Measurements from ENCODE around the gene SLC2A13.

SLC2A13 gene

DNA sequence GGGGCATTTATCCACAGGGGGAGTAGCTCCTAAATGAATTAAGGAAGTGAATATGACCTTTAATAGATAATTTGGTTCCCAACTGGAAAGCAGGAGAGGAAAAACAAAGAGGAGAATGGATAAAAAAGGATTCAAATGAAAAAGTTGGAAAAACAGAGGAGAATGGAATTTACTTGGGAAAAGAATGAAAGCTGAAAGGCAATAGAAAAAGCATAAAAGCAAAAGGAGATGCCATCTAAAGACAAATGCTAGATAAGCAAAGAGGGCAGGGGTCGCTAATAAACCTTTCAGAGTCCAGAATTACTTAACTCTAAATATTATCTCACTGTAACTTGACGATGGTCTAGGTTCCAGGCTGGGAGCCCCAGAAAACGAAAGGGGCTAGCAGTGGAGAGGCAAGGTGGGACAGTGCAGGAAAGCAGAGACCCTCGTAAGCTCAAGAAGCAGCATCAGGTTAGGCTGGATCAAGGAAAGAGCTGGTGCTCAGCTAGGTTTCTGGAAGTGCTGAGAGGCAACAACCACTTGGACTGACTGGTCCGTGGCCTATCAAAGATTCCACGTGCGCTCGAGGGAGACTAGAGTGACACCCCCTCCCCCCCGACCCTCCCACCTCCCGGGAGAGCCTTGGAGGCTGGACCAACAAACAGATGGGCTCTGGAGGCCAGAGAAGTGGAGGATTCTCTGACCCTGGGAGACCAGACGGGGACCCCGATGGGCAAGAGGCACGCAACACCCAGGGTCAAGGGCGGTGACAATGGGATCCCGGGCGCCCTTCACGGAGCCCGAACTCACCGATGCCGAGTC is 1.2 kb downstream of the SLC2A13 start:
- H3K27ac ChIP-seq, result no peak overlapping the region
- TF ChIP-seq, protein P1, sequence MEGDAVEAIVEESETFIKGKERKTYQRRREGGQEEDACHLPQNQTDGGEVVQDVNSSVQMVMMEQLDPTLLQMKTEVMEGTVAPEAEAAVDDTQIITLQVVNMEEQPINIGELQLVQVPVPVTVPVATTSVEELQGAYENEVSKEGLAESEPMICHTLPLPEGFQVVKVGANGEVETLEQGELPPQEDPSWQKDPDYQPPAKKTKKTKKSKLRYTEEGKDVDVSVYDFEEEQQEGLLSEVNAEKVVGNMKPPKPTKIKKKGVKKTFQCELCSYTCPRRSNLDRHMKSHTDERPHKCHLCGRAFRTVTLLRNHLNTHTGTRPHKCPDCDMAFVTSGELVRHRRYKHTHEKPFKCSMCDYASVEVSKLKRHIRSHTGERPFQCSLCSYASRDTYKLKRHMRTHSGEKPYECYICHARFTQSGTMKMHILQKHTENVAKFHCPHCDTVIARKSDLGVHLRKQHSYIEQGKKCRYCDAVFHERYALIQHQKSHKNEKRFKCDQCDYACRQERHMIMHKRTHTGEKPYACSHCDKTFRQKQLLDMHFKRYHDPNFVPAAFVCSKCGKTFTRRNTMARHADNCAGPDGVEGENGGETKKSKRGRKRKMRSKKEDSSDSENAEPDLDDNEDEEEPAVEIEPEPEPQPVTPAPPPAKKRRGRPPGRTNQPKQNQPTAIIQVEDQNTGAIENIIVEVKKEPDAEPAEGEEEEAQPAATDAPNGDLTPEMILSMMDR (IDR thresholded peaks at IDR 0.05; ENCODE audit: low read depth, low read length, missing control alignments), result no peak

DNA sequence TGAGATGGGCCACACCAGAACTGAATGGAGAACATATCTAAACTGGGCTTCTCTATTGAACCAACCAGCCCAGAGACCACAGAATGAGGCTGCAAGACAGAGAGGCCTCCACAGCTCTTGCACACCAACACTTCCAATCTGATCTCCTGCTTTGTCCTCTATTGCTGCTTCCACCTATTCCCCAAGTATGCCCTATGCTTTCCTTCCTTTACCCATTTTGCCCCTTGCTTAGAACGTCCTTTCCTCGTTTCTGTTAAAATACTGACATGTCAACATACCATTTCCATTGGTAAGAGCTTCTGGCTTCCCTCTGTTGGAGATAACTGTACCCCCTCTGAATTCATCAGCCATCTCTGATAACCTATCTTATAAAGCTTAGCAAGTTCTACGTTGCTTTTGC is 2.8 kb downstream of the SLC2A13 start:
- Histone ChIP-seq H3K36me3 (replicated peaks) (no peaks in the 10 kb centered on the region), H3K4me3 (ENCODE audit: low read depth, low read length) (no peak overlapping the region), H3K27ac (no peak overlapping the region), H3K27me3 (replicated peaks) (no peaks in the 10 kb centered on the region)
- TF ChIP-seq, protein P1 (IDR thresholded peaks at IDR 0.05; ENCODE audit: low read depth, low read length, missing control alignments), result no peak
- in situ Hi-C loops (cut with HindIII; ENCODE audit: low pct_ligation_motif_present, low sequenced_read_pairs), result no loop called here
- DNase-seq, result no peak

More for the DNA sequence above, 1.2 kb downstream of the SLC2A13 start:
- peak overlapping the region; percentile 79 for H3K4me3 ChIP-seq (ENCODE audit: low read depth, low read length)
- DNase-seq, result no peak
- no peaks in the 10 kb centered on the region for H3K36me3 ChIP-seq (replicated peaks)
- H3K27me3 ChIP-seq (replicated peaks), result no peaks in the 10 kb centered on the region
- in situ Hi-C loops (cut with HindIII; ENCODE audit: low pct_ligation_motif_present, low sequenced_read_pairs), result no loop called here

DNA sequence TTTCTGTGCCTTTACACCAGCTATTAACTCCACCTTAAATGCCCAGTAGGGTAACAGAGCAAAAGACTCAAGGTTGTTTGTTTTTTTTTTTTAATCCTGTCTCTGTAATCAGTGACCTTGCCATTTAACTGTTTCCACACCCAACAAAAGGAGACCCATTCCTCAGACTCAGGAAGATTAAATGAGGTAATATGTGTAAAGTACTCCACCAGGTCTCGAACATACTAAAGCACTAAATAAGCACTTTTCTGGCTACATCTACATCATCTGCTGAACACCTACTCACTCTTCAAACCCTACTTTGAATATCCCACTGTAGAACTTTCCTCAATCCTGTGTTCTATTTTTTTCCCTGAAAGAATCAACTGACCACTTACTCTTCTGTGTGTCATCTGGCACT is 4.1 kb downstream of the SLC2A13 start:
- no peak overlapping the region for H3K27ac ChIP-seq
- no peak for DNase-seq
- in situ Hi-C loops (cut with HindIII; ENCODE audit: low pct_ligation_motif_present, low sequenced_read_pairs), result no loop called here
- TF ChIP-seq, protein P1 (IDR thresholded peaks at IDR 0.05; ENCODE audit: low read depth, low read length, missing control alignments), result no peak
- H3K4me3 ChIP-seq (ENCODE audit: low read depth, low read length), result no peak overlapping the region
- no peaks in the 10 kb centered on the region for H3K36me3 ChIP-seq (replicated peaks)
- H3K27me3 ChIP-seq (replicated peaks), result no peaks in the 10 kb centered on the region

DNA sequence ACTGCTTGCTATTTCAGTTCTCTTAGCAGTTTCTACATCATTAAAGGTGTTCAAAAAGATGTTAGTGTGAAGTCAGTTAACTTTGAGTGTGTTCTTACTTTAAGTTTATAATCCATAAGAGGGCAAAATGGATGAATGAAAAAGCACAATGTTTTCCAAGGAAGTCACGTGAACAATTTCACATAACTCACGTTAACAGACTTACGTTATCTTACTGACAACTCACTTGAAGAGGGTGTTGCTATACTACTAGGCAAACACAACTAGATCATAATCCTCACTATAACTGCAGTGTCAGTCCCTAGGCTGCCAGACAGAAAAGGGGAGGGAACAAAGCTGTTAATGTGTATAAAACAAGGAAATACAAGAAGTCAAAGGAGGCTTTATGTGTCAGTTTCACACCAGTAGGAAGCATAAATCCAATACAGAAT is 6.4 kb downstream of the SLC2A13 start:
- H3K36me3 ChIP-seq (replicated peaks), result no peaks in the 10 kb centered on the region
- H3K27me3 ChIP-seq (replicated peaks), result no peaks in the 10 kb centered on the region
- TF ChIP-seq, protein P1 (IDR thresholded peaks at IDR 0.05; ENCODE audit: low read depth, low read length, missing control alignments), result no peak
- no peak for DNase-seq
- H3K4me3 ChIP-seq (ENCODE audit: low read depth, low read length), result no peak overlapping the region
- in situ Hi-C loops (cut with HindIII; ENCODE audit: low pct_ligation_motif_present, low sequenced_read_pairs), result no loop called here
- H3K27ac ChIP-seq, result no peak overlapping the region

DNA sequence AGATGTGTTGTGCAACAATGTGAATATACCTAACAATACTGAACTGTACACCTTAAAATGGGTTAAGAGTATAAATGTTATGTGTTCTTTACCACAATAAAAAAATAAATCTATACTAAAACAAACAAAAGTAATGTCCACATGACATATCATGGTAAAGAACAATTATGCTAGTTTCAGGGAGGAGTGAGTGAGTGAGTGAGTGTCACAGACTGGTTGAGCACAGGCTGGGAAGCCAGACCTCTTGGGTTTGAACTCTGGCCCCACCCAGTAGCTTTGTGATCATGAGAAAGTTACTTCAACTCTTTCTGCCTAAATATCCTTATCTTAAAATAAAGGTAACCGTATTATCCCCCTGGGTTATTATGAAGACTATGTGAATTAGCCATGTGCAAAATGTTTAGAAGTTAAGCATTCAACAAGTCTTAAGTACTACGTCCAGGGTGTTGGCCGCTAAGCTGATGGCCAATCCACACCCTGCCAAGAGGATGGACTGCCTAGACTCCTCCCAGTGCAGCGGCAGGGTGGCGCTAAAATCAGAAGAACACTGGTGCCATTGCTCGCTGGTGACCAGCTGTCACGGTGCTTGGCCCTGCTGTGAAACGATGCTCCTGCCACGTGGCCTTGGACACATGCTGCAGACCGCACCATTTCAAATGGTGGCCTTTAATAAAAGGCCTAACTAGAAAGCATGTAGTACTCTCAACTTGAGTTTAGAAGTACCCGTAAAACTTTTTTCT is 7.3 kb downstream of the SLC2A13 start:
- no peak for DNase-seq
- Histone ChIP-seq H3K36me3 (replicated peaks) (no peaks in the 10 kb centered on the region), H3K27ac (no peak overlapping the region), H3K27me3 (replicated peaks) (no peaks in the 10 kb centered on the region), H3K4me3 (ENCODE audit: low read depth, low read length) (no peak overlapping the region)
- TF ChIP-seq, protein P1 (IDR thresholded peaks at IDR 0.05; ENCODE audit: low read depth, low read length, missing control alignments), result no peak
- in situ Hi-C loops (cut with HindIII; ENCODE audit: low pct_ligation_motif_present, low sequenced_read_pairs), result no loop called here
